GM20000 (cell line): Measurements from ENCODE around the gene LNPEP.

ENCODE experiments used
- DNase-seq: peaks from one replicate; pipeline ENCODE4 v3.0.0; 2012; ENCODE audit warnings: low spot score
- TF ChIP-seq, protein P1 (sequence below): IDR thresholded peaks from 2 replicates; pipeline ENCODE4 v1.5.1; 2012; ENCODE audit warnings: mild to moderate bottlenecking, control low read depth; ENCODE audit errors: extremely low read depth, missing control alignments

The LNPEP gene

DNA sequence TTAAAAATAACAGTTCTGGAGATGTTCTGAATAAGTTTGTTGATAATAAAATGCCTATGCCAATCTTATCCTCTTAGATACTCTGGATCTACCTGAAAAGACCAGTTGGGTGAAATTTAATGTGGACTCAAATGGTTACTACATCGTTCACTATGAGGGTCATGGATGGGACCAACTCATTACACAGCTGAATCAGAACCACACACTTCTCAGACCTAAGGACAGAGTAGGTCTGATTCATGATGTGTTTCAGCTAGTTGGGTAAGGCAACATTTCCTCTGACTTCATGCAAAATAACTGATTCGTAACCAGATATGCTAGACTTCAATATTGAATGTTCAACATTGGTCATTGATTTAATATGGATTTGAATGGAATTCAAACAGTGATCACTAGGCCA, 32.6 kb upstream of the LNPEP start:
- TF ChIP-seq, protein P1, sequence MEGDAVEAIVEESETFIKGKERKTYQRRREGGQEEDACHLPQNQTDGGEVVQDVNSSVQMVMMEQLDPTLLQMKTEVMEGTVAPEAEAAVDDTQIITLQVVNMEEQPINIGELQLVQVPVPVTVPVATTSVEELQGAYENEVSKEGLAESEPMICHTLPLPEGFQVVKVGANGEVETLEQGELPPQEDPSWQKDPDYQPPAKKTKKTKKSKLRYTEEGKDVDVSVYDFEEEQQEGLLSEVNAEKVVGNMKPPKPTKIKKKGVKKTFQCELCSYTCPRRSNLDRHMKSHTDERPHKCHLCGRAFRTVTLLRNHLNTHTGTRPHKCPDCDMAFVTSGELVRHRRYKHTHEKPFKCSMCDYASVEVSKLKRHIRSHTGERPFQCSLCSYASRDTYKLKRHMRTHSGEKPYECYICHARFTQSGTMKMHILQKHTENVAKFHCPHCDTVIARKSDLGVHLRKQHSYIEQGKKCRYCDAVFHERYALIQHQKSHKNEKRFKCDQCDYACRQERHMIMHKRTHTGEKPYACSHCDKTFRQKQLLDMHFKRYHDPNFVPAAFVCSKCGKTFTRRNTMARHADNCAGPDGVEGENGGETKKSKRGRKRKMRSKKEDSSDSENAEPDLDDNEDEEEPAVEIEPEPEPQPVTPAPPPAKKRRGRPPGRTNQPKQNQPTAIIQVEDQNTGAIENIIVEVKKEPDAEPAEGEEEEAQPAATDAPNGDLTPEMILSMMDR, result no peak
- no peak for DNase-seq

DNA sequence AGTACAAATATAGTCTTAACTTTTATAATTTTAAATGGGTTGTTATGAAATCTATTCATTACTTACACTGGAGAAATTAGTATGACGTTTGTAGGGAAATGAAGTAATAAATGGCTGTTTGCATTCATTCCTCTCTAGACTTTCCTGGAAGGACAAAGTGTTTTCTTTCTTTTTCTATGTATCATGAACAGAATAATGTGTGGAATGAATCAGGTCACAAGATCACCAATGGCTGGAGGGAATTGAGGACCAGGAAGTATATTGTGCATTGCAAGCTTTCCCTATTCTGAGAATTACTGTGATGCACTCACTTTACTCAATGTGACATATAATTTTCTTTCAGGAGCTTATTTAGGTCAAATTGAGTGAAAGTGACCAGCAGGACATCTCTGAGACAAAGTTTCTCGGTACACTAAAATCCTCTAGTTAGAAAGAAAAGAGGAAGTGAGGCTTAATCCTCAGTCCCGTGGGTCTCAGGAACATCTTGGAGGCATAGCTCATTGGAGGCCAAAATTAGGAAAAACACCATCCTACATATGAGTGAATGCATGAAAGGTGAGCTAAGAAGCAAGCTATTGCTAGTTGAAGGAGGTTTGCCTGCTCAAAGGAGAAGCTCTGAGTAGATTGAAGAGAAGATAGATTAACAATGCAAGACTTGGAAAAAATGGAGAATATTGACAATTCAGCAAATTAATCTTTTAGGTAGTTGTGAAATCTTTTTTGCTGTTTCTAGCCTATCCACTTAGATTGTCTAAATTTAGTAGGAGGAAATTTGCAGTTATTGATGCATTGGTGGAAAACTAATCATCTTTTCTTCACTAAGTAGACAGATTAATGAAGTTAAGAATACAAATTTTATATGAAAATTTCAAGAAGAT, 31.6 kb upstream of the LNPEP start:
- TF ChIP-seq, protein P1, result no peak
- no peak for DNase-seq

DNA sequence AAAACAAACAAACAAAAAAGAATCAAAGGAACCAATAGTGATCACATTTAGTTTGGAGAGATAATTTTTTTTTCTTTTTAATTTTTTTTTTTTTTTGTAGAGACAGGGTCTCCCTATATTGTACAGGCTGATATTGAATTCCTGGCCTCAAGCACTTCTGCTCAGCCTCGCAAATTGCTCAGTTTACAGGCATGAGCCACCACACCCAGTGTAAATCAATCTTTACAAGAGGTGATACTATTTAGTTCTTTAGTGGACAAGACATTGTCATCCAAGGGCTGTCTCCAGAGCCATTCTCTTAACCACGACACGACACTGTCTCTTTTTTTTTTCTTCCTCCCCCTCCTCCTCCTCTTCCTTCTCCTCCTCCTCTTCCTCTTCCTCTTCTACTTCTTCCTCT, 30.0 kb upstream of the LNPEP start:
- DNase-seq, result no peak
- TF ChIP-seq, protein P1, result no peak

DNA sequence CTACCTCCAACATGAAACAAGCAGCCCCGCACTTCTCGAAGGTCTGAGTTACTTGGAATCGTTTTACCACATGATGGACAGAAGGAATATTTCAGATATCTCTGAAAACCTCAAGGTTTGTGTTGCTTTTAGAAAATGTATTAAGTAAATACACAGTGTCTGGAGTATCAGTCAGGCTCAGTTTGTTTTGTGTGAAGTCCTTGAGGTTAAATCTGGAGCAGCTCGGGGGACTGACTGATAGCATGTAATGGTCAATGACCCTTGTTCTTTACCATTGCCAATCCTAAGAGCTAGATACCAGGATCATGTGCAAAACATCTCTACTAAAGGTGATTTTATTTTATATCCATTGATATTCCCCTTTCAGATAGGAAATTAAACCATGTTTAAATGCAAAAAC, 26.9 kb upstream of the LNPEP start:
- TF ChIP-seq, protein P1, result no peak
- no peak for DNase-seq

DNA sequence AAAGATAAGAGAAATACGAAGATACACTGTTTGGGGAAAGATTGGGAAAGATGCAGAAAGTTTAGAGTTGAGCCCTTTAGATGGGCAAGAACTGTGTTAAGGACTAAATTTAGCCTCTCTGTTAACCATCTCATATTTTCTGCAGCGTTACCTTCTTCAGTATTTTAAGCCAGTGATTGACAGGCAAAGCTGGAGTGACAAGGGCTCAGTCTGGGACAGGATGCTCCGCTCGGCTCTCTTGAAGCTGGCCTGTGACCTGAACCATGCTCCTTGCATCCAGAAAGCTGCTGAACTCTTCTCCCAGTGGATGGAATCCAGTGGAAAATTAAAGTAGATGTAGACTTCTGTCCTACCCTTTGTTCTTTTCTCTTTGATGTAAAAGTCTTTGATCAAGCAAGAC, 26.4 kb upstream of the LNPEP start:
- DNase-seq, result no peak
- TF ChIP-seq, protein P1, result no peak

DNA sequence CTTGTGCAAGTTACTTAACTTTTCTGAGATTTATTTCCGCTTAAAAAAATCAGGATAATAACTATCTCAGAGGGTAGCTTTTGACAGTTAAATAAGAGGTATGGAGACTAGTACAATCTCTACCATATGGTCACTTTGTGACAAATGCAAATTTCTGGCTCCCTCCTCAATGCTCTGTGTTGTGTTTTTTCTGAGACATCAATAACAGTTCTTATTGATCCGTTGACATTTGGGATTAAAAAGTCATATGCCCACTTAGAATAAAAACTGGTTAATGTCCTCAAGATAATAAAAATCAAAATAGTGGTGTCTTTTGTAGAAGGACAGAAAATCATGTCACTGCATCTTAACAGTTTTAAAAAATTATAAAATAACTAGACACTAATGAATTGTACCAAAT, 24.7 kb upstream of the LNPEP start:
- TF ChIP-seq, protein P1, result no peak
- no peak for DNase-seq

DNA sequence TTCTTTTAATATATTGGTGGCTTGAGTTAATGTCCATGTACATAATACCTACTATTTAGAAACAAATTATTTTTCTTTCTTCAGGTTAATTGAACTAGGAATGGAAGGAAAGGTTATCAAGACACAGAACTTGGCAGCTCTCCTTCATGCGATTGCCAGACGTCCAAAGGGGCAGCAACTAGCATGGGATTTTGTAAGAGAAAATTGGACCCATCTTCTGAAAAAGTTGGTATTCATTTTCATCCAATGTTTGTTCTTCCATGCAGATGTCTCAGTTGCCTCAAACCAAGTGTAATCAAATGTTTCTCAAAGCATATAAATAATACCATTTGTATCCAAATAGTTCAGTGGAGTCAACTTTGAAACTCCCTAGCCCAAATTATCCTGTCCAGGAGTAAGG, 22.6 kb upstream of the LNPEP start:
- no peak for DNase-seq
- TF ChIP-seq, protein P1, result no peak
